IMR-90 (cell line): ENCODE measurements around the gene ZC3H15. TPM values are rescaled to one million over a fixed set of nuclear protein-coding genes. Genes with fewer than 3 reads are reported as not detected.

Experiments
- ATAC-seq: fragments of 200-7000 bp; cut with Tn5 transposase; 2 replicates; pipeline ENCODE4 v1.9.1; 2020; ENCODE audit warnings: low read depth, mild to moderate bottlenecking, moderate library complexity
- BruUV-seq: library from RNA; stranded (reverse); fragments of 400-500 nt; replicated peaks from 2 replicates; lab custom pipeline; 2021; lab: Mats Ljungman, UMichigan
- CTCF ChIA-PET: fragments of 300-600 bp; formaldehyde crosslinking; extraction: SDS; loops from one replicate; lab custom pipeline; 2021; ENCODE audit warnings: antibody characterized with exemption; lab: Yijun Ruan, JAX
- POLR2A ChIA-PET: fragments of 300-600 bp; sonication (Branson Sonifier 250); formaldehyde crosslinking; loops from one replicate; lab custom pipeline; 2022; ENCODE audit warnings: antibody characterized with exemption; ENCODE audit not compliant: unreplicated experiment; lab: Charles Lee
- DNase-seq: peaks from one replicate; pipeline ENCODE4 v3.0.0; 2013
- H2AFZ ChIP-seq: replicated peaks from 2 replicates; pipeline ENCODE3; 2013; ENCODE audit warnings: low read length, mild to moderate bottlenecking; ENCODE audit not compliant: poor library complexity
- H2AK5ac ChIP-seq: 2 replicates; pipeline ENCODE4 v1.6.1; 2013; ENCODE audit warnings: low read depth, low read length, inconsistent platforms
- H2AK9ac ChIP-seq: replicated peaks from 2 replicates; pipeline ENCODE3; 2013; ENCODE audit warnings: mild to moderate bottlenecking, low read depth, low read length, moderate library complexity; ENCODE audit not compliant: poor library complexity
- H2BK120ac ChIP-seq: 2 replicates; pipeline ENCODE4 v1.6.1; 2013; ENCODE audit warnings: low read depth, low read length, inconsistent platforms
- H2BK15ac ChIP-seq: 3 replicates; pipeline ENCODE4 v1.6.1; 2013; ENCODE audit warnings: low read depth, low read length, inconsistent platforms
- H2BK20ac ChIP-seq: 2 replicates; pipeline ENCODE4 v1.6.1; 2013; ENCODE audit warnings: low read depth, mild to moderate bottlenecking, inconsistent platforms, low read length, moderate library complexity
- H2BK5ac ChIP-seq: 2 replicates; pipeline ENCODE4 v1.6.1; 2013; ENCODE audit warnings: mild to moderate bottlenecking, low read depth, low read length, inconsistent platforms; ENCODE audit not compliant: poor library complexity, severe bottlenecking
- H3K14ac ChIP-seq: replicated peaks from 2 replicates; pipeline ENCODE4 v1.6.1; 2013; ENCODE audit warnings: low read depth, low read length, inconsistent platforms
- H3K18ac ChIP-seq: 2 replicates; pipeline ENCODE4 v1.6.1; 2013; ENCODE audit warnings: low read depth, low read length, control low read depth
- H3K23ac ChIP-seq: 2 replicates; pipeline ENCODE4 v1.6.1; 2013; ENCODE audit warnings: low read depth, low read length, inconsistent platforms
- H3K27ac ChIP-seq: 2 replicates; pipeline ENCODE4 v1.5.1; 2013; ENCODE audit warnings: mild to moderate bottlenecking, control low read depth, low read length; ENCODE audit not compliant: insufficient read depth
- H3K27me3 ChIP-seq: 2 replicates; pipeline ENCODE4 v1.6.1; 2013; ENCODE audit warnings: low read length; ENCODE audit not compliant: control insufficient read depth, insufficient read depth
- H3K36me3 ChIP-seq: 2 replicates; pipeline ENCODE4 v1.6.1; 2013; ENCODE audit warnings: low read length, mixed read lengths; ENCODE audit not compliant: control insufficient read depth, insufficient read depth
- H3K4ac ChIP-seq: 2 replicates; pipeline ENCODE4 v1.6.1; 2013; ENCODE audit warnings: low read depth, low read length, inconsistent platforms
- H3K4me1 ChIP-seq: 2 replicates; pipeline ENCODE4 v1.6.1; 2013; ENCODE audit warnings: low read length, mixed read lengths; ENCODE audit not compliant: control insufficient read depth, insufficient read depth
- H3K4me2 ChIP-seq: 2 replicates; pipeline ENCODE4 v1.6.1; 2013; ENCODE audit warnings: low read depth, mild to moderate bottlenecking, control low read depth, low read length, moderate library complexity
- H3K4me3 ChIP-seq: 2 replicates; pipeline ENCODE4 v1.5.1; 2013; ENCODE audit warnings: low read depth, mild to moderate bottlenecking, control low read depth, low read length, moderate library complexity; ENCODE audit not compliant: insufficient read depth
- H3K56ac ChIP-seq: 2 replicates; pipeline ENCODE4 v1.6.1; 2013; ENCODE audit warnings: low read length, inconsistent platforms; ENCODE audit not compliant: insufficient read depth; ENCODE audit errors: extremely low read depth
- H3K79me1 ChIP-seq, 2 experiments: 2 replicates each; pipeline ENCODE4 v1.6.1; 2013; ENCODE audit warnings: low read length in 2 of 2, inconsistent platforms in 1 of 2, low read depth in 1 of 2
- H3K9ac ChIP-seq: 2 replicates; pipeline ENCODE4 v1.6.1; 2013; ENCODE audit warnings: low read depth, low read length, control low read depth
- H3K9me1 ChIP-seq: 2 replicates; pipeline ENCODE4 v1.6.1; 2013; ENCODE audit warnings: low read length, inconsistent platforms; ENCODE audit not compliant: insufficient read depth
- H3K9me3 ChIP-seq: 2 replicates; pipeline ENCODE4 v1.6.1; 2013; ENCODE audit warnings: low read length; ENCODE audit not compliant: control insufficient read depth, insufficient read depth
- H4K20me1 ChIP-seq: 2 replicates; pipeline ENCODE4 v1.6.1; 2013; ENCODE audit warnings: low read length, inconsistent platforms; ENCODE audit not compliant: insufficient read depth
- H4K5ac ChIP-seq: 2 replicates; pipeline ENCODE4 v1.6.1; 2013; ENCODE audit warnings: mild to moderate bottlenecking, low read depth, low read length, control low read depth
- H4K8ac ChIP-seq, 2 experiments: 2 replicates each; pipeline ENCODE4 v1.6.1; 2013; ENCODE audit warnings: low read depth in 2 of 2, low read length in 2 of 2, control low read depth in 1 of 2, inconsistent platforms in 1 of 2
- H4K91ac ChIP-seq: 2 replicates; pipeline ENCODE4 v1.6.1; 2013; ENCODE audit warnings: low read depth, low read length, inconsistent platforms; ENCODE audit not compliant: insufficient read depth
- CEBPB ChIP-seq: IDR thresholded peaks from 2 replicates; pipeline ENCODE4 v1.6.1; 2012; ENCODE audit warnings: low read depth, low read length, improper control_type of control experiment
- MAZ ChIP-seq: IDR thresholded peaks from 2 replicates; pipeline ENCODE4 v1.6.1; 2012; ENCODE audit warnings: low read depth, mild to moderate bottlenecking, low read length, improper control_type of control experiment, moderate library complexity, borderline replicate concordance
- NFE2L2 ChIP-seq: fragments of 150-350 bp; IDR thresholded peaks from 2 replicates; pipeline ENCODE4 v1.6.1; 2016; ENCODE audit warnings: low read depth, mild to moderate bottlenecking, low read length
- RCOR1 ChIP-seq: IDR thresholded peaks from 2 replicates; pipeline ENCODE4 v1.6.1; 2012; ENCODE audit warnings: mild to moderate bottlenecking, low read length, improper control_type of control experiment; ENCODE audit not compliant: insufficient replicate concordance
- RFX5 ChIP-seq: IDR thresholded peaks from 2 replicates; pipeline ENCODE4 v1.8.0; 2012; ENCODE audit warnings: low read depth, mild to moderate bottlenecking, low read length, moderate library complexity
- SMC3 ChIP-seq: fragments of 150-350 bp; IDR thresholded peaks from 2 replicates; pipeline ENCODE4 v1.6.1; 2016; ENCODE audit warnings: low read depth, mild to moderate bottlenecking, antibody characterized with exemption, low read length, moderate library complexity
- WGBS, 2 experiments: methylation state at CpG; one replicate each; pipeline versions ENCODE4 v1.1.5 to v1.1.7; 2013; ENCODE audit warnings: missing lambda C conversion rate in 2 of 2; ENCODE audit not compliant: insufficient read length in 1 of 2; ENCODE audit errors: extremely low coverage in 2 of 2; 5-methylcytosine and 5-hydroxymethylcytosine counted together
- dilution Hi-C: fragments of 300-500 bp; cut with HindIII; formaldehyde crosslinking; loops from one replicate; pipeline ENCODE4 v1.14.3; 2018; ENCODE audit warnings: low sequenced_read_pairs; ENCODE audit not compliant: unreplicated experiment
- in situ Hi-C: fragments of 300-500 bp; cut with MboI; formaldehyde crosslinking; loops from 3 replicates; pipeline ENCODE4 v1.14.3; 2019; ENCODE audit warnings: low sequenced_read_pairs, inconsistent platforms, mixed read lengths
- intact Hi-C: fragments of 100-400 bp; cut with micrococcal nuclease; formaldehyde crosslinking; loops from 2 replicates; pipeline ENCODE4 v1.10.0; 2022
- polyA plus RNA-seq, 3 experiments: library from polyadenylated mRNA; depleted of rRNA; stranded (reverse); fragments of >200 nt; gene quantifications; 2 replicates each; pipeline ENCODE4 v1.2.3, GENCODE V29; 2012; ENCODE audit warnings: low replicate concordance in 1 of 3
- total RNA-seq: library from RNA; depleted of rRNA; stranded (reverse); fragments of >200 nt; gene quantifications from 2 replicates; pipeline ENCODE4 v1.2.3, GENCODE V29; 2012

Gene ZC3H15
- total and polyA plus RNA-seq, 2 of the 4 experiments (the other 2 are of a cell fraction) = 22.9 to 47.4 TPM

GRCh38 chr2:186526281-186526680 lies 40.2 kb downstream of the ZC3H15 start:
- H3K56ac ChIP-seq = no peak overlapping the region
- in situ Hi-C loops = no loop called here
- no peak overlapping the region for H2AK9ac ChIP-seq
- no peak overlapping the region for H2BK120ac ChIP-seq
- WGBS, 2 experiments = no CpG with 5 or more reads among the region's 2 CpGs
- no peak overlapping the region for H2AK5ac ChIP-seq
- H3K23ac ChIP-seq = no peak overlapping the region
- H3K18ac ChIP-seq = no peak overlapping the region
- H3K27ac ChIP-seq = no peak overlapping the region
- H4K8ac ChIP-seq = no peak overlapping the region
- no peak overlapping the region for H3K4ac ChIP-seq
- ChIA-PET CTCF (interaction anchor here (0.6 kb wide), 1 partner anchor 121 kb away, joined by 4 read pairs; no protein-coding TSS in a partner anchor), POLR2A (no interaction called here)
- no peak overlapping the region for H3K9ac ChIP-seq
- no peak overlapping the region for H3K4me3 ChIP-seq
- no peak overlapping the region for H2AFZ ChIP-seq
- no TSS peak for BruUV-seq
- DNase-seq = no peak
- no peaks in the 10 kb centered on the region for H3K9me1 ChIP-seq
- H4K20me1 ChIP-seq = no peaks in the 10 kb centered on the region
- ATAC-seq = no peak
- H3K36me3 ChIP-seq = peaks cover 6% of the 10 kb centered on the region
- no peaks in the 10 kb centered on the region for H3K27me3 ChIP-seq
- no peak overlapping the region for H3K14ac ChIP-seq
- intact Hi-C loops = no loop called here
- H3K4me2 ChIP-seq = no peak overlapping the region
- no peak overlapping the region for H2BK5ac ChIP-seq
- no peak overlapping the region for H4K91ac ChIP-seq
- no peak overlapping the region for H4K5ac ChIP-seq
- no peaks in the 10 kb centered on the region for H3K79me1 ChIP-seq
- H2BK20ac ChIP-seq = no peak overlapping the region
- peaks cover 3% of the 10 kb centered on the region; the same call in 1 of the 2 replicates for H3K4me1 ChIP-seq
- no peak overlapping the region for H2BK15ac ChIP-seq
- TF ChIP-seq CEBPB (no peak), RFX5 (no peak), SMC3 (no peak), NFE2L2 (no peak), RCOR1 (no peak), MAZ (no peak)
- dilution Hi-C loops = no loop called here
- no peaks in the 10 kb centered on the region for H3K9me3 ChIP-seq
